GM19467 (cell line): ENCODE measurements around the gene KCNA3.
A peak's percentile ranks its signal among the peaks of the same experiment; 100 is the strongest.
"Not testable (repeated sequence)": the region's sequence is repeated elsewhere in the genome, so short reads cannot be mapped to it uniquely, and the experiment has no call there.

Experiments used
- ATAC-seq: cut with Tn5 transposase; IDR thresholded peaks from one replicate; pipeline ENCODE4 v1.9.1; 2021; ENCODE audit warnings: mild to moderate bottlenecking, moderate library complexity; ENCODE audit not compliant: unreplicated experiment

KCNA3 gene

GRCh38 chr1:110680036-110680735 is 5.4 kb upstream of the KCNA3 start:
- ATAC-seq: no peak

- no peak for ATAC-seq
Observed at GRCh38 chr1:110677526-110677925, 2.8 kb upstream of the KCNA3 start.

GRCh38 chr1:110676970-110677369 is 2.2 kb upstream of the KCNA3 start:
- ATAC-seq: no peak

GRCh38 chr1:110675060-110675791 is 486 bp upstream of the KCNA3 start:
- no peak for ATAC-seq

- no peak for ATAC-seq
Observed at GRCh38 chr1:110673805-110674336, 869 bp downstream of the KCNA3 start.

- no peak for ATAC-seq
Observed at GRCh38 chr1:110673197-110673701, 1.5 kb downstream of the KCNA3 start.

GRCh38 chr1:110672753-110673108 is 2.0 kb downstream of the KCNA3 start:
- peak; percentile 56 for ATAC-seq

GRCh38 chr1:110672001-110672752 is 2.6 kb downstream of the KCNA3 start:
- no peak for ATAC-seq

GRCh38 chr1:110671361-110671760 is 3.4 kb downstream of the KCNA3 start:
- no peak for ATAC-seq

GRCh38 chr1:110668549-110668948 is 6.2 kb downstream of the KCNA3 start:
- ATAC-seq: no peak

- no peak for ATAC-seq
Observed at GRCh38 chr1:110667776-110668175, 7.0 kb downstream of the KCNA3 start.

- ATAC-seq: no peak
Observed at GRCh38 chr1:110663241-110663640, 11.5 kb downstream of the KCNA3 start.

GRCh38 chr1:110659559-110659958 is 15.2 kb downstream of the KCNA3 start:
- not testable (repeated sequence) for ATAC-seq

GRCh38 chr1:110657351-110657750 is 17.4 kb downstream of the KCNA3 start:
- no peak for ATAC-seq

GRCh38 chr1:110650609-110651008 is 24.1 kb downstream of the KCNA3 start:
- no peak for ATAC-seq

GRCh38 chr1:110648417-110648816 is 26.3 kb downstream of the KCNA3 start:
- no peak for ATAC-seq

GRCh38 chr1:110647254-110647891 is 27.4 kb downstream of the KCNA3 start:
- ATAC-seq: no peak

- no peak for ATAC-seq
Observed at GRCh38 chr1:110645821-110646735, 28.7 kb downstream of the KCNA3 start.

GRCh38 chr1:110645211-110645610 is 29.5 kb downstream of the KCNA3 start:
- no peak for ATAC-seq
